SK-N-SH treated with all-trans-retinoic acid at 6 μM for 48 hours (cell line): Measurements from ENCODE around the gene ALG11.

Source experiments
- ATAC-seq: fragments of 200-7000 bp; cut with Tn5 transposase; 3 replicates; pipeline ENCODE4 v1.9.1; 2020; ENCODE audit warnings: mild to moderate bottlenecking, moderate library complexity
- ARNTL ChIP-seq: fragments of 450-650 bp; formaldehyde crosslinking; IDR thresholded peaks from 2 replicates; pipeline ENCODE4 v1.5.0; 2020; ENCODE audit warnings: low read depth, mild to moderate bottlenecking, moderate library complexity, borderline replicate concordance
- CREB5 ChIP-seq: fragments of 250-450 bp; sonication (Bioruptor Pico); IDR thresholded peaks from 2 replicates; pipeline ENCODE4 v1.5.1; 2020; ENCODE audit warnings: low read depth, mild to moderate bottlenecking, moderate library complexity
- CSDC2 ChIP-seq: fragments of 250-450 bp; sonication (Bioruptor Pico); IDR thresholded peaks from 2 replicates; pipeline ENCODE4 v1.5.0; 2020; ENCODE audit warnings: mild to moderate bottlenecking, moderate library complexity
- CSRNP3 ChIP-seq: fragments of 250-450 bp; sonication (Bioruptor Pico); IDR thresholded peaks from 2 replicates; pipeline ENCODE4 v1.5.1; 2021; ENCODE audit warnings: mild to moderate bottlenecking, moderate library complexity
- ESRRG ChIP-seq: fragments of 250-450 bp; sonication (Bioruptor Pico); IDR thresholded peaks from 2 replicates; pipeline ENCODE4 v1.6.1; 2021; ENCODE audit warnings: mild to moderate bottlenecking
- GLIS3 ChIP-seq: fragments of 250-450 bp; sonication (Bioruptor Pico); IDR thresholded peaks from 2 replicates; pipeline ENCODE4 v1.5.0; 2020; ENCODE audit warnings: mild to moderate bottlenecking, moderate library complexity
- ISL1 ChIP-seq: fragments of 250-450 bp; sonication (Bioruptor Pico); IDR thresholded peaks from 2 replicates; pipeline ENCODE4 v2.1.2; 2022; ENCODE audit warnings: mild to moderate bottlenecking, moderate library complexity
- PATZ1 ChIP-seq: fragments of 250-450 bp; sonication (Bioruptor Pico); IDR thresholded peaks from 2 replicates; pipeline ENCODE4 v1.8.0; 2020; ENCODE audit warnings: mild to moderate bottlenecking, moderate library complexity, borderline replicate concordance
- POU6F1 ChIP-seq: fragments of 250-450 bp; sonication (Bioruptor Pico); IDR thresholded peaks from 2 replicates; pipeline ENCODE4 v1.8.0; 2021; ENCODE audit warnings: low read depth, mild to moderate bottlenecking, moderate library complexity, borderline replicate concordance
- PPARA ChIP-seq: fragments of 250-450 bp; sonication (Bioruptor Pico); IDR thresholded peaks from 2 replicates; pipeline ENCODE4 v1.5.0; 2020; ENCODE audit warnings: mild to moderate bottlenecking, borderline replicate concordance
- RARB ChIP-seq: fragments of 250-450 bp; sonication (Bioruptor Pico); IDR thresholded peaks from 2 replicates; pipeline ENCODE4 v1.8.0; 2021; ENCODE audit warnings: mild to moderate bottlenecking, moderate library complexity
- SNAI2 ChIP-seq: fragments of 250-450 bp; sonication (Bioruptor Pico); IDR thresholded peaks from 2 replicates; pipeline ENCODE4 v1.5.0; 2020; ENCODE audit warnings: mild to moderate bottlenecking, moderate library complexity
- TCF4 ChIP-seq: fragments of 250-450 bp; sonication (Bioruptor Pico); IDR thresholded peaks from 2 replicates; pipeline ENCODE4 v1.8.0; 2021; ENCODE audit warnings: mild to moderate bottlenecking, moderate library complexity, borderline replicate concordance
- TSHZ2 ChIP-seq: fragments of 250-450 bp; sonication (Bioruptor Pico); IDR thresholded peaks from 2 replicates; pipeline ENCODE4 v1.5.0; 2020; ENCODE audit warnings: mild to moderate bottlenecking, moderate library complexity
- ZC3H10 ChIP-seq: fragments of 250-450 bp; sonication (Bioruptor Pico); IDR thresholded peaks from 2 replicates; pipeline ENCODE4 v1.5.1; 2021; ENCODE audit warnings: mild to moderate bottlenecking, moderate library complexity
- ZFP3 ChIP-seq: fragments of 250-450 bp; sonication (Bioruptor Pico); IDR thresholded peaks from 2 replicates; pipeline ENCODE4 v1.5.0; 2020; ENCODE audit warnings: mild to moderate bottlenecking, moderate library complexity
- ZFP30 ChIP-seq: fragments of 450-650 bp; formaldehyde crosslinking; IDR thresholded peaks from 2 replicates; pipeline ENCODE4 v1.5.0; 2022; ENCODE audit warnings: mild to moderate bottlenecking, moderate library complexity
- ZNF565 ChIP-seq: fragments of 450-650 bp; formaldehyde crosslinking; conservative IDR thresholded peaks from 2 replicates; pipeline ENCODE4 v1.5.0; 2020; ENCODE audit warnings: low read depth, mild to moderate bottlenecking, moderate library complexity
- ZNF8 ChIP-seq: fragments of 450-650 bp; formaldehyde crosslinking; IDR thresholded peaks from 2 replicates; pipeline ENCODE4 v1.5.0; 2020; ENCODE audit warnings: mild to moderate bottlenecking, moderate library complexity

Gene ALG11

GRCh38 chr13:51976423-51976822 is 35.8 kb upstream of the ALG11 start:
- TF ChIP-seq PATZ1 (no peak), ISL1 (CRISPR knock-in tag) (no peak), GLIS3 (CRISPR knock-in tag) (no peak), TSHZ2 (CRISPR knock-in tag) (no peak), PPARA (CRISPR knock-in tag) (no peak)

GRCh38 chr13:51976890-51977289 is 35.3 kb upstream of the ALG11 start:
- TF ChIP-seq ZNF8 (CRISPR knock-in tag): no peak
- ATAC-seq: no peak

More at GRCh38 chr13:51976423-51976822, 35.8 kb upstream of the ALG11 start:
- no peak for ATAC-seq

- ATAC-seq: no peak
- TF ChIP-seq PPARA (CRISPR knock-in tag): no peak
- no peak for TF ChIP-seq ZNF565
- TF ChIP-seq TCF4 (CRISPR knock-in tag): no peak
- no peak for TF ChIP-seq ZFP30
- TF ChIP-seq PATZ1: no peak
- no peak for TF ChIP-seq ZNF8 (CRISPR knock-in tag)
- TF ChIP-seq SNAI2 (CRISPR knock-in tag): no peak
- TF ChIP-seq CREB5 (CRISPR knock-in tag): no peak
- TF ChIP-seq ARNTL (CRISPR knock-in tag): no peak
- TF ChIP-seq POU6F1 (CRISPR knock-in tag): no peak
- TF ChIP-seq ESRRG (CRISPR knock-in tag): no peak
- no peak for TF ChIP-seq ZC3H10
- no peak for TF ChIP-seq CSRNP3 (CRISPR knock-in tag)
- TF ChIP-seq RARB (CRISPR knock-in tag): no peak
- no peak for TF ChIP-seq CSDC2 (CRISPR knock-in tag)
- TF ChIP-seq GLIS3 (CRISPR knock-in tag): no peak
- no peak for TF ChIP-seq ZFP3
- TF ChIP-seq TSHZ2 (CRISPR knock-in tag): no peak
Observed at GRCh38 chr13:51977625-51978024, 34.6 kb upstream of the ALG11 start.
